Right ventricle myocardium inferior (tissue), 1 donor: ENCODE measurements around the gene FERMT1. TPM values are rescaled to one million over a fixed set of nuclear protein-coding genes. Genes with fewer than 3 reads are reported as not detected.

Source experiments
- ATAC-seq: fragments of 200-7000 bp; cut with Tn5 transposase; one replicate; pipeline ENCODE4 v1.9.1; 2020; ENCODE audit warnings: mild to moderate bottlenecking, moderate library complexity
- DNase-seq: peaks from one replicate; pipeline ENCODE4 v3.0.0; 2021; ENCODE audit errors: missing footprints
- intact Hi-C: fragments of 100-400 bp; cut with DNase I; formaldehyde crosslinking; loops from one replicate; pipeline ENCODE4 v1.11.0; 2022
- total RNA-seq: library from RNA; stranded (reverse); fragmentation: NEBNext Ultra II Directional; extraction: Animal tissue kit (Norgen Biotek cat#: 25700); gene quantifications from one replicate; pipeline ENCODE4 v1.2.1, GENCODE V29; 2021
- donor health status: DM: no; HTN: yes; CAD: no; lungs with severe emphysema.

The FERMT1 gene
- total RNA-seq, 1 donor from 2014 or later = 1.5 TPM

DNA sequence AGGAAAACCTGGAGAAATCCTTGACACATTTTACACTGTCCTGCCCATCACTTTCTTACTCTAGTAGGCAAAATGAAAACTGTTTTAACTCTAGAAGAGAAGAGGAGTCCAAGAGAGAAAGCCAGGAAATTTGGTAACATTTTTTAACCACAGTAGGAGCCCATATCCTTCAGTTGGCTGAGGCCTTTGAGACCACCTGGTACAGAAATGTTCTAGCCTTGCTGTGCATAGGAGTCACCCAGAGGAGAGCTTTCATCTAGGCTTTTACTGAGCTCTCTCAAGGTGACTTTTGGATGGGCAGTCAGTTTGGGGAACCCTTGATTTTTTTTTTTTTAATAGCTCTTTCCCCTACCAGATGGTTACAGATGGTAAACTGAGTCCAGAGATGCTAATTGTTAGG lies 94.0 kb downstream of the FERMT1 start:
- no peak for ATAC-seq
- intact Hi-C loops = no loop called here
- no peak for DNase-seq

DNA sequence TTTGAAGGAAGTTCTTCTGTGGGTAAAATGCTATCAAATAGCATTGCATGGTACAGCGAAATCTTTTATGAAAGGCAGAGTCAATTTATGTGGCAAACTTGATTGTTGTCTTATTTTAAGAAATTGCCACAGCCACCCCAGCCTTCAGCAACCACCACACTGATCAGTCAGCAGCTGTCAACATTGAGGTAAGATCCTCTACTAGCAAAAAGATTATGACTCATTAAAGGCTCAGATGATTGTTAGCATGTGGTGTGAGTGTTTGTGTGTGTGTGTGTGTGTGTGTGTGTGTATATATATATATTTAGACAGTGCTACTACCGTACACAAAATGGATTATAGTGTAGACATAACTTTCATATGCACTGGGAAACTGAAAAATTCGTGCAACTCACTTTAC lies 96.8 kb downstream of the FERMT1 start:
- ATAC-seq (no peak), DNase-seq (no peak)
- intact Hi-C loops = no loop called here

Other genes starting within 250 kb of the FERMT1 start
- gene CHGB, start 211.5 kb downstream of the FERMT1 start, total RNA-seq = 7.2 TPM
- 6.1 TPM for gene TRMT6, start 172.5 kb downstream of the FERMT1 start, total RNA-seq
- gene MCM8, start 172.4 kb downstream of the FERMT1 start, total RNA-seq = 6.4 TPM
- gene CRLS1, start 116.9 kb downstream of the FERMT1 start, total RNA-seq = 104 TPM
- 0.46 TPM for gene LRRN4, start 69.0 kb downstream of the FERMT1 start, total RNA-seq